HepG2 (cell line): Measurements from ENCODE around the gene TSSK6. TPM values are rescaled to one million over a fixed set of nuclear protein-coding genes. Genes with fewer than 3 reads are reported as not detected.

ENCODE experiments used
- ATAC-seq: fragments of 200-7000 bp; cut with Tn5 transposase; 3 replicates; pipeline ENCODE4 v1.9.1; 2020; ENCODE audit warnings: mild to moderate bottlenecking, moderate library complexity
- BruUV-seq: library from RNA; stranded (reverse); fragments of 400-500 nt; replicated peaks from 2 replicates; lab custom pipeline; 2021; lab: Mats Ljungman, UMichigan
- CTCF ChIA-PET: fragments of 300-600 bp; formaldehyde crosslinking; extraction: SDS; loops from one replicate; lab custom pipeline; 2021; ENCODE audit warnings: low total read pairs, inconsistent platforms, low intra/inter-chr PET ratio; lab: Yijun Ruan, JAX
- POLR2A ChIA-PET: fragments of 350-600 bp; sonication (Branson Sonifier 250); formaldehyde crosslinking; loops from one replicate; lab custom pipeline; 2020; ENCODE audit warnings: antibody characterized with exemption, inconsistent platforms; lab: Yijun Ruan, JAX
- DNase-seq: peaks from one replicate; pipeline ENCODE4 v3.0.0-alpha.2; 2015; ENCODE audit warnings: low spot score
- FAIRE-seq: peaks from 3 replicates; lab custom pipeline; 2011; peaks lifted over from hg19 to GRCh38; lab: Jason Lieb, UNC
- H2AFZ ChIP-seq: one replicate; pipeline ENCODE4 v1.6.1; 2011; ENCODE audit warnings: low read length, inconsistent platforms
- H3K27ac ChIP-seq: fragments of 300-600 bp; 3 replicates; pipeline ENCODE4 v1.8.0; 2011; ENCODE audit warnings: mixed run types, mild to moderate bottlenecking, mixed read lengths, low read length, inconsistent platforms; ENCODE audit not compliant: insufficient read depth; ENCODE audit errors: extremely low read length
- H3K27me3 ChIP-seq, 2 experiments: fragments of 200-600 bp in 1 of 2; 2 replicates in 1 of 2; 3 replicates in 1 of 2; pipeline versions ENCODE4 v1.6.0 to v1.8.0; 2011; ENCODE audit warnings: low read length in 2 of 2, mild to moderate bottlenecking in 2 of 2, moderate library complexity in 2 of 2, inconsistent platforms in 1 of 2; ENCODE audit not compliant: insufficient read depth in 2 of 2, control insufficient read depth in 1 of 2
- H3K36me3 ChIP-seq, 2 experiments: fragments of 200-600 bp in 1 of 2; replicated peaks in 1 of 2; 2 replicates in 1 of 2; 3 replicates in 1 of 2; pipeline versions ENCODE4 v1.5.1 to v1.8.0; 2011; ENCODE audit warnings: low read length in 2 of 2, inconsistent platforms in 1 of 2; ENCODE audit not compliant: insufficient read depth in 2 of 2, control insufficient read depth in 1 of 2
- H3K4me1 ChIP-seq: 2 replicates; pipeline ENCODE4 v1.5.1; 2012; ENCODE audit warnings: low read length, inconsistent platforms; ENCODE audit not compliant: insufficient read depth
- H3K4me2 ChIP-seq: 2 replicates; pipeline ENCODE4 v1.6.0; 2011; ENCODE audit warnings: low read depth, low read length, inconsistent platforms
- H3K4me3 ChIP-seq, 3 experiments: fragments of 200-600 bp in 1 of 3; sonication (generic), shearing (Covaris generic) in 1 of 3; replicated peaks in 1 of 3; 2 replicates each; pipeline ENCODE4 v1.5.1; 2011 to 2016; ENCODE audit warnings: low read length in 3 of 3, inconsistent platforms in 2 of 3, low read depth in 2 of 3, mild to moderate bottlenecking in 2 of 3, control low read depth in 1 of 3, mixed read lengths in 1 of 3; ENCODE audit not compliant: insufficient read depth in 1 of 3
- H3K79me2 ChIP-seq: one replicate; pipeline ENCODE4 v1.6.1; 2011; ENCODE audit warnings: low read length, inconsistent platforms; ENCODE audit not compliant: insufficient read depth
- H3K9ac ChIP-seq: 2 replicates; pipeline ENCODE4 v1.6.0; 2011; ENCODE audit warnings: mild to moderate bottlenecking, low read depth, low read length, inconsistent platforms; ENCODE audit not compliant: insufficient read depth
- H3K9me3 ChIP-seq: 2 replicates; pipeline ENCODE4 v1.5.1; 2012; ENCODE audit warnings: mild to moderate bottlenecking, low read length
- H4K20me1 ChIP-seq: 2 replicates; pipeline ENCODE4 v1.6.0; 2011; ENCODE audit warnings: inconsistent platforms, mild to moderate bottlenecking, low read length, moderate library complexity; ENCODE audit not compliant: insufficient read depth
- AHDC1 ChIP-seq: sonication (generic); formaldehyde crosslinking; IDR thresholded peaks from 2 replicates; pipeline ENCODE4 v1.5.1; 2020; ENCODE audit warnings: mild to moderate bottlenecking, missing genetic modification reagents, borderline replicate concordance
- DZIP1 ChIP-seq: sonication (generic); formaldehyde crosslinking; IDR thresholded peaks from 2 replicates; pipeline ENCODE4 v1.5.0; 2020; ENCODE audit warnings: mild to moderate bottlenecking, missing genetic modification reagents
- MIXL1 ChIP-seq: IDR thresholded peaks from 2 replicates; pipeline ENCODE4 v1.6.1; 2016
- NR2C2 ChIP-seq: sonication (generic); formaldehyde crosslinking; IDR thresholded peaks from 2 replicates; pipeline ENCODE4 v1.4.0; 2020; ENCODE audit warnings: missing genetic modification reagents, mild to moderate bottlenecking, moderate library complexity, borderline replicate concordance
- WGBS: methylation state at CpG from one replicate; pipeline ENCODE4 v1.1.6; 2017; ENCODE audit warnings: low lambda C conversion rate; 5-methylcytosine and 5-hydroxymethylcytosine counted together
- in situ Hi-C: cut with HindIII; loops from 2 replicates; pipeline ENCODE4 v1.10.0; 2017; ENCODE audit warnings: low pct_unique_long_range_greater_than_20kb; ENCODE audit not compliant: extremely low pct_ligation_motif_present
- intact Hi-C: fragments of 100-400 bp; cut with micrococcal nuclease; formaldehyde crosslinking; loops from one replicate; pipeline ENCODE4 v1.10.0; 2022; ENCODE audit not compliant: unreplicated experiment
- polyA plus RNA-seq, 8 experiments: library from polyadenylated mRNA; depleted of rRNA in 3 of 8; stranded (reverse) in 7 of 8; unstranded in 1 of 8; fragments of >200 nt; fragmentation: Illumina TruSeq in 4 of 8; extraction: Trizol in 4 of 8; gene quantifications; 2 replicates each; pipeline versions ENCODE4 v1.2.1 to v1.2.3, GENCODE V29; 2011 to 2016; ENCODE audit warnings: low read depth in 4 of 8, missing spikeins in 1 of 8, mixed read lengths in 1 of 8; ENCODE audit not compliant: insufficient read depth in 1 of 8
- total RNA-seq, 5 experiments: library from RNA; depleted of rRNA; stranded (reverse); fragments of >200 nt; fragmentation: Illumina TruSeq; extraction: Trizol; gene quantifications; 2 replicates each; pipeline ENCODE4 v1.2.3, GENCODE V29; 2016; ENCODE audit warnings: low read depth in 1 of 5
- TF ChIP-seq, protein P1 (sequence below): sonication (generic); formaldehyde crosslinking; IDR thresholded peaks from 2 replicates; pipeline ENCODE4 v1.9.0; 2021; ENCODE audit warnings: missing genetic modification reagents, borderline replicate concordance
- TF ChIP-seq, protein P2 (sequence below): IDR thresholded peaks from 2 replicates; pipeline ENCODE4 v1.6.1; 2018; ENCODE audit warnings: missing genetic modification reagents, mild to moderate bottlenecking, missing compliant biosample characterization

Gene TSSK6
- total and polyA plus RNA-seq, 2 of the 13 experiments (the other 11 are each of a cell fraction or from before 2014, with no cell fraction given): 0.71 to 1.2 TPM

DNA sequence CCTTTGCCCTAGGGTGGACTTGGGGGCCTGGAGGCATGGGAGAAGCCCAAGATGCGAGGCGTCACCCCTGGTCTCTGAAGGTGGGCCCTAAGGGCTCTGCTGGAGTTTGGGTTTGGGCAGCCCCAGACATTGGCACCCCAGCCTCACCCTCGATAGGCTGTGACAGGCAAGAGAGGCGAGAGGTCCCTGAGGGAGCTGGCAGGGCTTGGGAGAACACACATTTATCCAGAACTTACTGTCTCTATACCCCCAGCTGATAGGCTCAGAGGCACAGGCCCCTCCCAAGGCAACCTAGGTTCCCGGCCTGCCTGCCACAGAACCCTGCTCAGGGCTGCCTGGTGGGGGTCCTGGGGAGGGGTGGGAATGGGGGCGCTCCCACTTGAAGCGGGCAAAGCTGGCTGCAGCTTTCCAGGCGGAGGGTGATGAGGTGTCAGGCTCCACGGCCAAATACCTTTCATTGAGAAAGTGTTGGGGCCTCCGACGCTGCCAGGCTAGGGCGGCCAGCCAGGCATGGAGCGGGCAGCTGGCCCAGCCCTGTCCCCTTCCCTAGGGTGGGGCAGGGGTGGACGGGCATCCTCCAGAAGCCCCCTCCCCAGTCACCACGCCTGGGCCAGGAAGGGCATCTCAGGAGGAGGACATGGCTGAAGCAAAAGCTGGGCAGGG is 32.5 kb upstream of the TSSK6 start:
- no peaks in the 10 kb centered on the region for H3K4me1 ChIP-seq
- no peak overlapping the region for H3K27ac ChIP-seq
- ChIA-PET POLR2A (no interaction called here), CTCF (no interaction called here)
- no peak overlapping the region for H3K9ac ChIP-seq
- H3K36me3 ChIP-seq: no peaks in the 10 kb centered on the region
- no peak for ATAC-seq
- no peak overlapping the region for H3K4me3 ChIP-seq
- H3K27me3 ChIP-seq: peaks cover 6 to 63% of the 10 kb centered on the region in 2 experiments; a peak in 4 of 5 replicates
- no peaks in the 10 kb centered on the region for H3K79me2 ChIP-seq
- no peak overlapping the region for H2AFZ ChIP-seq
- no peak for DNase-seq
- no peak for FAIRE-seq
- no TSS peak for BruUV-seq
- WGBS: 0% methylated on average over 4 of the region's 15 CpGs
- intact Hi-C loops: no loop called here
- no peak overlapping the region for H3K4me2 ChIP-seq
- no peaks in the 10 kb centered on the region for H4K20me1 ChIP-seq
- in situ Hi-C loops: loop anchor here (25.0 kb wide), 1 partner anchor 414 kb away; no protein-coding TSS in a partner anchor
- H3K9me3 ChIP-seq: no peaks in the 10 kb centered on the region
- TF ChIP-seq, protein P1, sequence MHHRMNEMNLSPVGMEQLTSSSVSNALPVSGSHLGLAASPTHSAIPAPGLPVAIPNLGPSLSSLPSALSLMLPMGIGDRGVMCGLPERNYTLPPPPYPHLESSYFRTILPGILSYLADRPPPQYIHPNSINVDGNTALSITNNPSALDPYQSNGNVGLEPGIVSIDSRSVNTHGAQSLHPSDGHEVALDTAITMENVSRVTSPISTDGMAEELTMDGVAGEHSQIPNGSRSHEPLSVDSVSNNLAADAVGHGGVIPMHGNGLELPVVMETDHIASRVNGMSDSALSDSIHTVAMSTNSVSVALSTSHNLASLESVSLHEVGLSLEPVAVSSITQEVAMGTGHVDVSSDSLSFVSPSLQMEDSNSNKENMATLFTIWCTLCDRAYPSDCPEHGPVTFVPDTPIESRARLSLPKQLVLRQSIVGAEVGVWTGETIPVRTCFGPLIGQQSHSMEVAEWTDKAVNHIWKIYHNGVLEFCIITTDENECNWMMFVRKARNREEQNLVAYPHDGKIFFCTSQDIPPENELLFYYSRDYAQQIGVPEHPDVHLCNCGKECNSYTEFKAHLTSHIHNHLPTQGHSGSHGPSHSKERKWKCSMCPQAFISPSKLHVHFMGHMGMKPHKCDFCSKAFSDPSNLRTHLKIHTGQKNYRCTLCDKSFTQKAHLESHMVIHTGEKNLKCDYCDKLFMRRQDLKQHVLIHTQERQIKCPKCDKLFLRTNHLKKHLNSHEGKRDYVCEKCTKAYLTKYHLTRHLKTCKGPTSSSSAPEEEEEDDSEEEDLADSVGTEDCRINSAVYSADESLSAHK: no peak
- TF ChIP-seq MIXL1 (no peak), AHDC1 (no peak), NR2C2 (CRISPR knock-in tag) (no peak), DZIP1 (CRISPR knock-in tag) (no peak)
- TF ChIP-seq, protein P2, sequence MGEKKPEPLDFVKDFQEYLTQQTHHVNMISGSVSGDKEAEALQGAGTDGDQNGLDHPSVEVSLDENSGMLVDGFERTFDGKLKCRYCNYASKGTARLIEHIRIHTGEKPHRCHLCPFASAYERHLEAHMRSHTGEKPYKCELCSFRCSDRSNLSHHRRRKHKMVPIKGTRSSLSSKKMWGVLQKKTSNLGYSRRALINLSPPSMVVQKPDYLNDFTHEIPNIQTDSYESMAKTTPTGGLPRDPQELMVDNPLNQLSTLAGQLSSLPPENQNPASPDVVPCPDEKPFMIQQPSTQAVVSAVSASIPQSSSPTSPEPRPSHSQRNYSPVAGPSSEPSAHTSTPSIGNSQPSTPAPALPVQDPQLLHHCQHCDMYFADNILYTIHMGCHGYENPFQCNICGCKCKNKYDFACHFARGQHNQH (CRISPR knock-in tag): no peak
